ENCODE data around the gene LIMCH1.
A peak's percentile ranks its signal among the peaks of the same experiment; 100 is the strongest.

LIMCH1 gene

DNA sequence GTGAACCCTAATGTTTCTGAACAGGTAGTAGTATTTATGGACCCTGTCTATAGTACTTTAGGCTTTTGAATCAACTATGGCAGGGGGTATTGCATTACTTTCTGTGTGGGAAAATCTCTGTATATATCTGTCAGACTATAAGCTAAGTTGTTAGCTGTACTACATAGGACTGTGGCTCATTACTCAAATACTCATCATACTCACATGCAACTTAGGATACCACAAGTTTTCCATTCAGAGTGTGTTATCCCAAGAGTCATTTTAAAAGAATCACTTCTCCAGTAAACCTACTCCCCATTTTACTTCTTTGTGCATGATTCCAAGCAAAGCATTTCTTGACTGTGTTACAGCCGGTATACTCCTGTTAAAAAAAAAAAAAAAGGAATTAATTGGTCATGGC is 115.0 kb downstream of the LIMCH1 start:
- no peak for TF ChIP-seq CTCF (conservative IDR thresholded peaks at IDR 0.05; ENCODE audit: low read depth)
- no peak for DNase-seq (ENCODE audit: low spot score)
- ChIA-PET POLR2A (ENCODE audit: low non-redundant PET) (no interaction called here), CTCF (no interaction called here)
- no peak overlapping the region for H3K27ac ChIP-seq

GRCh38 chr4:41653523-41653922 is 115.6 kb downstream of the LIMCH1 start:
- H3K27ac ChIP-seq, result no peak overlapping the region
- CTCF ChIA-PET, result no interaction called here
- no peak for TF ChIP-seq CTCF (conservative IDR thresholded peaks at IDR 0.05; ENCODE audit: low read depth)
- DNase-seq (ENCODE audit: low spot score), result no peak
- POLR2A ChIA-PET (ENCODE audit: low non-redundant PET), result no interaction called here

GRCh38 chr4:41655177-41655576 is 117.2 kb downstream of the LIMCH1 start:
- ChIA-PET CTCF (interaction anchor here (1.0 to 1.2 kb wide), 2 partner anchors 11 to 375 kb away, joined by 3 to 4 read pairs; no protein-coding TSS in a partner anchor), POLR2A (ENCODE audit: low non-redundant PET) (no interaction called here)
- TF ChIP-seq CTCF (conservative IDR thresholded peaks at IDR 0.05; ENCODE audit: low read depth), result no peak
- no peak for DNase-seq (ENCODE audit: low spot score)
- no peak overlapping the region for H3K27ac ChIP-seq

GRCh38 chr4:41656106-41656505 is 118.1 kb downstream of the LIMCH1 start:
- ChIA-PET POLR2A (ENCODE audit: low non-redundant PET) (no interaction called here), CTCF (no interaction called here)
- no peak for DNase-seq (ENCODE audit: low spot score)
- H3K27ac ChIP-seq, result no peak overlapping the region
- TF ChIP-seq CTCF (conservative IDR thresholded peaks at IDR 0.05; ENCODE audit: low read depth), result no peak

- 0 out of 2 replicates have a peak overlapping the region, but pooled peaks have one; percentile 6 for H3K27ac ChIP-seq
- no peak for TF ChIP-seq CTCF (conservative IDR thresholded peaks at IDR 0.05; ENCODE audit: low read depth)
- DNase-seq (ENCODE audit: low spot score), result no peak
- ChIA-PET POLR2A (ENCODE audit: low non-redundant PET) (no interaction called here), CTCF (interaction anchor here (0.8 kb wide), 1 partner anchor 369 kb away, joined by 3 read pairs; no protein-coding TSS in a partner anchor)
Measured at GRCh38 chr4:41656572-41657520, 118.9 kb downstream of the LIMCH1 start.

GRCh38 chr4:41657561-41657960 is 119.6 kb downstream of the LIMCH1 start:
- no peak for TF ChIP-seq CTCF (conservative IDR thresholded peaks at IDR 0.05; ENCODE audit: low read depth)
- no peak for DNase-seq (ENCODE audit: low spot score)
- H3K27ac ChIP-seq, result no peak overlapping the region
- ChIA-PET CTCF (interaction anchor here (0.8 kb wide), 1 partner anchor 369 kb away, joined by 3 read pairs; no protein-coding TSS in a partner anchor), POLR2A (ENCODE audit: low non-redundant PET) (no interaction called here)
